HL-60 (cell line): Measurements from ENCODE around the gene CSE1L.

Experiments
- DNase-seq, 2 experiments: peaks; one replicate each; pipeline ENCODE4 v3.0.0-alpha.2; 2010 to 2020; ENCODE audit warnings: low read depth in 1 of 2, low spot score in 1 of 2
- H3K27ac ChIP-seq: fragments of 250-450 bp; sonication (Bioruptor Pico); replicated peaks from 2 replicates; pipeline ENCODE4 v1.5.1; 2020; ENCODE audit warnings: mild to moderate bottlenecking, moderate library complexity
- H3K27me3 ChIP-seq: fragments of 250-450 bp; sonication (Bioruptor Pico); 2 replicates; pipeline ENCODE4 v1.5.1; 2021; ENCODE audit warnings: mild to moderate bottlenecking, moderate library complexity; ENCODE audit not compliant: insufficient read depth, poor library complexity, severe bottlenecking
- H3K4me3 ChIP-seq: replicated peaks from 2 replicates; pipeline ENCODE4 v1.5.1; 2011; ENCODE audit warnings: mild to moderate bottlenecking, control low read depth, low read length; ENCODE audit not compliant: insufficient read depth
- GABPA ChIP-seq: IDR thresholded peaks from 2 replicates; pipeline ENCODE4 v1.6.1; 2012; ENCODE audit warnings: low read depth
- POLR2AphosphoS5 ChIP-seq: IDR thresholded peaks from 2 replicates; pipeline ENCODE4 v1.6.1; 2012; ENCODE audit warnings: low read depth
- SPI1 ChIP-seq: IDR thresholded peaks from 2 replicates; pipeline ENCODE4 v1.6.1; 2012; ENCODE audit warnings: low read depth, mild to moderate bottlenecking, borderline replicate concordance
- long read RNA-seq: library from polyadenylated mRNA; unstranded; transcript quantifications from one replicate; pipeline ENCODE4 v2.0.0, GENCODE V29; 2020
- TF ChIP-seq, protein P1 (sequence below): IDR thresholded peaks from 2 replicates; pipeline ENCODE4 v1.6.1; 2012; ENCODE audit warnings: low read depth; ENCODE audit not compliant: insufficient replicate concordance
- TF ChIP-seq, protein P2 (sequence below): IDR thresholded peaks from one replicate; pipeline ENCODE4 v1.5.1; 2011; ENCODE audit warnings: low read length, control low read depth, inconsistent platforms; ENCODE audit not compliant: insufficient read depth

Gene CSE1L, protein sequence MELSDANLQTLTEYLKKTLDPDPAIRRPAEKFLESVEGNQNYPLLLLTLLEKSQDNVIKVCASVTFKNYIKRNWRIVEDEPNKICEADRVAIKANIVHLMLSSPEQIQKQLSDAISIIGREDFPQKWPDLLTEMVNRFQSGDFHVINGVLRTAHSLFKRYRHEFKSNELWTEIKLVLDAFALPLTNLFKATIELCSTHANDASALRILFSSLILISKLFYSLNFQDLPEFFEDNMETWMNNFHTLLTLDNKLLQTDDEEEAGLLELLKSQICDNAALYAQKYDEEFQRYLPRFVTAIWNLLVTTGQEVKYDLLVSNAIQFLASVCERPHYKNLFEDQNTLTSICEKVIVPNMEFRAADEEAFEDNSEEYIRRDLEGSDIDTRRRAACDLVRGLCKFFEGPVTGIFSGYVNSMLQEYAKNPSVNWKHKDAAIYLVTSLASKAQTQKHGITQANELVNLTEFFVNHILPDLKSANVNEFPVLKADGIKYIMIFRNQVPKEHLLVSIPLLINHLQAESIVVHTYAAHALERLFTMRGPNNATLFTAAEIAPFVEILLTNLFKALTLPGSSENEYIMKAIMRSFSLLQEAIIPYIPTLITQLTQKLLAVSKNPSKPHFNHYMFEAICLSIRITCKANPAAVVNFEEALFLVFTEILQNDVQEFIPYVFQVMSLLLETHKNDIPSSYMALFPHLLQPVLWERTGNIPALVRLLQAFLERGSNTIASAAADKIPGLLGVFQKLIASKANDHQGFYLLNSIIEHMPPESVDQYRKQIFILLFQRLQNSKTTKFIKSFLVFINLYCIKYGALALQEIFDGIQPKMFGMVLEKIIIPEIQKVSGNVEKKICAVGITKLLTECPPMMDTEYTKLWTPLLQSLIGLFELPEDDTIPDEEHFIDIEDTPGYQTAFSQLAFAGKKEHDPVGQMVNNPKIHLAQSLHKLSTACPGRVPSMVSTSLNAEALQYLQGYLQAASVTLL
- long read RNA-seq, transcript CSE1L-201 (25 exons, 3,553 nt), result major isoform, 270 of 324 reads
- long read RNA-seq, partial matches to known transcripts, result 27 of 324 reads
- long read RNA-seq, other reads (novel, unspliced or antisense), result 27 of 324 reads

DNA sequence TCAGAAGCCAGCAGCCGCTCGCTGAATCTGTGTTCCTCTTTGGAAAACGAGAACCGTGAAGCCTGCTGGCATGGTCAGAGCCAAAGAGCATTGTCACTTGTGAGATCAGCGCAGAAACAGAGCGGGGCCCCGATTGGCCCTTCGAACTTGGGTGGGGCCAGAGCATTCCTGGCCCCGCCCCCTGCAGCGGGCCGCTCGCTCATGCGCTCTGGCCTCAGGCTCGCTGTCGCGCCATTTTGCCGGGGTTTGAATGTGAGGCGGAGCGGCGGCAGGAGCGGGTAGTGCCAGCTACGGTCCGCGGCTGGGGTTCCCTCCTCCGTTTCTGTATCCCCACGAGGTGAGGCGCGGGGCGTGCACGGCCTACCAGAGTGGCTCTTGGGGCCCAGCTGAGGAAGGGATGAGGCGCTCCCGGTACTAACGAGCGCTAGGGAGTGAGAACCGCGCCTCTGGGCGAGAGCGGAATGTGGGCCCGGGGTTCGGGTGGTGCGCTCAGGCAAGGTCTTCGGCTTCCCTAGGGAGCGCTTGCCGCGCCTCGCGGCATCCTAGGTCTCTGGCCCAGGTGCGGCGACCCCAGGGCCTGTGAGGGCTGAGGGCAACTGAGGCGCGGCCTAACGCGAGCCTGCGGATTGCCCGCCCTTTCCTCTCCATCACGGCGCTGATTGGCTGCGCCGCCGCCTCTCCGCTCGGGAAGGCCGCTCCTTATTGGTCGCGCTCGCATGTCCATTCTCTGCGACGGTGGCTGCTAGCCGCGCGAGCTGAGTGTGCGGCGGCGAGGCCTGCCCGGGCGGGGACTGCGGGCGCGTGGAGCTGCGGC lies at the start of gene CSE1L:
Gene CSE1L (plus strand): TSS at position 226 of the 814 bp plus-strand sequence. CDS start 12,152 bp downstream, outside the sequence.
- Histone ChIP-seq H3K27ac (peak within 1 kb of the TSS; percentile 97), H3K27me3 (no peaks in the 10 kb centered on the region), H3K4me3 (peak within 1 kb of the TSS; percentile 63)
- peak; percentile 94 to 97 for DNase-seq
- TF ChIP-seq SPI1, result peak; percentile 76
- TF ChIP-seq POLR2AphosphoS5, result peak; percentile 81
- TF ChIP-seq, protein P1, sequence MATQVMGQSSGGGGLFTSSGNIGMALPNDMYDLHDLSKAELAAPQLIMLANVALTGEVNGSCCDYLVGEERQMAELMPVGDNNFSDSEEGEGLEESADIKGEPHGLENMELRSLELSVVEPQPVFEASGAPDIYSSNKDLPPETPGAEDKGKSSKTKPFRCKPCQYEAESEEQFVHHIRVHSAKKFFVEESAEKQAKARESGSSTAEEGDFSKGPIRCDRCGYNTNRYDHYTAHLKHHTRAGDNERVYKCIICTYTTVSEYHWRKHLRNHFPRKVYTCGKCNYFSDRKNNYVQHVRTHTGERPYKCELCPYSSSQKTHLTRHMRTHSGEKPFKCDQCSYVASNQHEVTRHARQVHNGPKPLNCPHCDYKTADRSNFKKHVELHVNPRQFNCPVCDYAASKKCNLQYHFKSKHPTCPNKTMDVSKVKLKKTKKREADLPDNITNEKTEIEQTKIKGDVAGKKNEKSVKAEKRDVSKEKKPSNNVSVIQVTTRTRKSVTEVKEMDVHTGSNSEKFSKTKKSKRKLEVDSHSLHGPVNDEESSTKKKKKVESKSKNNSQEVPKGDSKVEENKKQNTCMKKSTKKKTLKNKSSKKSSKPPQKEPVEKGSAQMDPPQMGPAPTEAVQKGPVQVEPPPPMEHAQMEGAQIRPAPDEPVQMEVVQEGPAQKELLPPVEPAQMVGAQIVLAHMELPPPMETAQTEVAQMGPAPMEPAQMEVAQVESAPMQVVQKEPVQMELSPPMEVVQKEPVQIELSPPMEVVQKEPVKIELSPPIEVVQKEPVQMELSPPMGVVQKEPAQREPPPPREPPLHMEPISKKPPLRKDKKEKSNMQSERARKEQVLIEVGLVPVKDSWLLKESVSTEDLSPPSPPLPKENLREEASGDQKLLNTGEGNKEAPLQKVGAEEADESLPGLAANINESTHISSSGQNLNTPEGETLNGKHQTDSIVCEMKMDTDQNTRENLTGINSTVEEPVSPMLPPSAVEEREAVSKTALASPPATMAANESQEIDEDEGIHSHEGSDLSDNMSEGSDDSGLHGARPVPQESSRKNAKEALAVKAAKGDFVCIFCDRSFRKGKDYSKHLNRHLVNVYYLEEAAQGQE, result no peak
- no peak for TF ChIP-seq GABPA
- TF ChIP-seq, protein P2, sequence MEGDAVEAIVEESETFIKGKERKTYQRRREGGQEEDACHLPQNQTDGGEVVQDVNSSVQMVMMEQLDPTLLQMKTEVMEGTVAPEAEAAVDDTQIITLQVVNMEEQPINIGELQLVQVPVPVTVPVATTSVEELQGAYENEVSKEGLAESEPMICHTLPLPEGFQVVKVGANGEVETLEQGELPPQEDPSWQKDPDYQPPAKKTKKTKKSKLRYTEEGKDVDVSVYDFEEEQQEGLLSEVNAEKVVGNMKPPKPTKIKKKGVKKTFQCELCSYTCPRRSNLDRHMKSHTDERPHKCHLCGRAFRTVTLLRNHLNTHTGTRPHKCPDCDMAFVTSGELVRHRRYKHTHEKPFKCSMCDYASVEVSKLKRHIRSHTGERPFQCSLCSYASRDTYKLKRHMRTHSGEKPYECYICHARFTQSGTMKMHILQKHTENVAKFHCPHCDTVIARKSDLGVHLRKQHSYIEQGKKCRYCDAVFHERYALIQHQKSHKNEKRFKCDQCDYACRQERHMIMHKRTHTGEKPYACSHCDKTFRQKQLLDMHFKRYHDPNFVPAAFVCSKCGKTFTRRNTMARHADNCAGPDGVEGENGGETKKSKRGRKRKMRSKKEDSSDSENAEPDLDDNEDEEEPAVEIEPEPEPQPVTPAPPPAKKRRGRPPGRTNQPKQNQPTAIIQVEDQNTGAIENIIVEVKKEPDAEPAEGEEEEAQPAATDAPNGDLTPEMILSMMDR, result no peak

DNA sequence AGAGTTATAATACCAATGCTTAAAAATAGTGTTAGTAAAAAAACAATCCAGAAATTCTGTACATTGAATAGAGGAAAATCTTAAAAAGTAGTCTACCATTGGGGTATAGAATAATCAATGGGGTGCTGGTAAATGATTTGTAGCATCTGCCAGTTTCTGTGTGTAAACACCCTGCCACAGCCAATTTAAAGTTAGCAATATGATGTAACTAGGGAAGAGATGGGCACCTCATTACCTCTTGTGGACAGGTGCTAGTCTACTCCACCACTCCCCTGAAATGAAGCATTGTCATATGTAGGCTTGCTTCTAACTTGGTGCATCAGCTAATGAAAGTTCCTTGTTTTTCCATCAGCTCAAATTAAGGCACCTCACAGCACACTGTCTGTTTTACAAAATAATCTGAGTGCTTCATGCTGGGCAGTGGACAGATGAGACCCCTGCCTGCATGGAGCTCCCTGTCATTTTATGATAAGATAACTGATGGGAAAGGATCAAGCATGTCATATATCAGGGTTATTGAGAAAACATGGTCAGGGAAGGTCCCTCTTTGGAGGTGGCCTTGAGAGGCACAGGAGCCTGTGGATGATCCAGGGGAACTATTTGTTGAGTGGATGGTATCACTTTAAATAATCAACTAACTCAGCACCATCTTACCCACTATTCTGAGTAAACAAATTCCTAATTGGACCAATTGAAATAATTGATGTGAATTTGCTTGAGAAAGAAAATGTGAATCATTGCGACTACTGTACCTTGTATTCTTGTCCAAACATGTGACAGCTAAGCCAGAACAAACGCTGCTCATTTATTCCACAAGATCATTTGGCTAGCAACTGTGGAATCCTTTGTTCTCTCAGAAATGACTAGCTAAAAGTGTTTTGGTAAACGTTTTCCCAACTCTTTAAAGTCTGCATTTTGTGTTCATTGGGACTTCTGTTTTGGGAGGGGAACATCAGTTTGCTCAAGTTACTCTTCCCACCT lies 45.9 kb upstream of the CSE1L start:
- DNase-seq, result no peak
- no peak overlapping the region for H3K4me3 ChIP-seq
- no peak for TF ChIP-seq POLR2AphosphoS5
- no peak overlapping the region for H3K27ac ChIP-seq
- no peaks in the 10 kb centered on the region for H3K27me3 ChIP-seq

DNA sequence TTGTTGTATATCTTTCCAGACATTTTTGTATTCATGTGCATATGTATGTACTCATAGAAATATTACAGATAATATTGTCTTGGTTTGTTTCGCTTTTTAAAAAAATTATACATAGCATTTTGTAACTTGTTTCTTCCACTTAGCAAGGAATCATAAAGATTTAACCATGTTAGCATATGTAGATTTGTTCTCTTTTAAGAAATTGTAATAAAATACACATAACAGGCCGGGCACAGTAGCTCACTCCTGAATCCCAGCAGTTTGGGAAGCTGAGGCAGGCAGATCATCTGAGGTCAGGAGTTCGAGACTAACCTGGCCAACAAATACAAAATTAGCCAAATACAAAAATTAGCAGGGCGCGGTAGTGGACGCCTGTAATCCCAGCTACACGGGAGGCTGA lies 44.4 kb upstream of the CSE1L start:
- TF ChIP-seq, protein P2, result no peak
- TF ChIP-seq, protein P1, result no peak
- TF ChIP-seq SPI1, result no peak
- TF ChIP-seq GABPA, result no peak
- TF ChIP-seq POLR2AphosphoS5, result no peak
- Histone ChIP-seq H3K27ac (no peak overlapping the region), H3K4me3 (no peak overlapping the region), H3K27me3 (no peaks in the 10 kb centered on the region)
- no peak for DNase-seq
